Activated effector memory CD4-positive, alpha-beta T cell treated with Interleukin-2 at 50 U/mL for 16 hours (primary cell): Measurements from ENCODE around the gene HIVEP1.
A peak's percentile ranks its signal among the peaks of the same experiment; 100 is the strongest.

Experiments
- DNase-seq: peaks from one replicate; pipeline ENCODE4 v3.0.0-alpha.2; 2020

Gene HIVEP1

DNA sequence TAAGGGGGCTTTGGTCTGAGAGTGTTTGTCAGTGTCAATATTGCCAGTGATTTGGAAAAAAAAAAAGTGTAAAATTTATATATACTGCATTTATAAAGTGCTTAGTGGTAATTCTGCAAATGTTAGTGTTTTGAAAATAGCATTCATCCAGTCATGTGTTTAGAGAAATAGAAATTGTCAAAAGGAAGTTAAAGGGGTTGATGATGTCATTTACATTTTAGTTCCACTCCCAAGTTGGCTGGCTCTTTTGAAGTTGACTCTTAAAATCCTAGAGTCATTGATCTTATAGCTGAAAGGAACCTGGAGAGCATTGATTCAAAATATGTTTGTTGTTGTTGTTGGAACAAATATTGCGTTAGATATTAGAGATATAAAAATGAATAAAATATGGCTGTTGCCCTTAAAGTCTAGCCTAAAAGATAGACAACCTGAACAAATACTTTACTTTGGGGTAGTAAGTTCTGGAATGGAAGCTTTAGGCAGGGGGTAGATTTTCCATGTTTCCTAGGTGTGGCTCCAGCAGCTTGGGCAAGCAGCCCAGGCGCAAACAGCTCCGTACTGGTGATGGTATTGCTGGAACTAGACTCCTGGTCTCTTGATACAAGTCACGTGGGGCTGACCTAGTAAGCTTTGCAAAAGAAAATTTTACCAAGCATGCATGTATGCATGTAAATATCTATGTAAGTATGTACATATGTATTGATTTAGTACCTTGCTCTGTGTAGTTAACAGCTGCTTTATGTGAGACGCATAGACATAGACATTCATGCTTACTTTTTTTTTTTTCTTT, 46.3 kb downstream of the HIVEP1 start:
- no peak for DNase-seq

DNA sequence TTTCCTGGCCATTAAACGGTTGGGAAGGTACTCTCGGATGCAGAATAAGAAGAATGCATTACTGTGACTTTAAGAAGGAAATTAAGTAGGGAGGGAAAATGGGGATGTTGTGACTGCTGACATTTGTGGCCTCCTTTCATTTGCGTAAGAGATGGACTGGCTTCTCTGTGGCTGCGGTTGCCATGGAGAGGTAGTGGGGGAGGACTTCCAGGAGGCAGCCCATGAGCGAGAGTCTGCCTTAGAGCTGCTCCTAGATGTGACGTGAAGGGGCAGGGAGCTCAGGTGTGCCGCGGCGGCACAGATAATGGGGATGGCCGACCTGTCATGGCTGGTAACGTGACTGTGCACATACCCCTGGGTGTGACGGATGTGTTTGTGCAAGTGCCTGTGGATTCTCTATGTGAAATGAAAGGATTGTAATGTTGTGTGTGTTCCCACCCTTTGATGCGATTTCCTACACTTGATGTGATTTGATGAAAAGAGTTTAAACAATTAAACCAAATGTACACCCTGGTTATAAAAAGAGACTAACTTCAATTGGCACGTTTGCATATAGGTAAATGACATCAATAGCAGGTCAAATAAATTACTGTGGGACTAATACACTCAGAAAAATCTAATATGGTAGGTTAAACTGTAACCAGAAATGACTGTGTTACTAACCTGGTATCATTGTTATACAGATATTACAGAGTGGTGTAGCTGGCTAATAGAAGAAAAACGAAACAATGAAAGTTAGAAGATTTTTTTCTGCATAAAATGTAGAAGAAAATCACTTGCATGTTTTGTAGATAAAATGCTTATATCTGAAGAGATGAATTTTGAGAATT, 48.9 kb downstream of the HIVEP1 start:
- peak; percentile 57 for DNase-seq

DNA sequence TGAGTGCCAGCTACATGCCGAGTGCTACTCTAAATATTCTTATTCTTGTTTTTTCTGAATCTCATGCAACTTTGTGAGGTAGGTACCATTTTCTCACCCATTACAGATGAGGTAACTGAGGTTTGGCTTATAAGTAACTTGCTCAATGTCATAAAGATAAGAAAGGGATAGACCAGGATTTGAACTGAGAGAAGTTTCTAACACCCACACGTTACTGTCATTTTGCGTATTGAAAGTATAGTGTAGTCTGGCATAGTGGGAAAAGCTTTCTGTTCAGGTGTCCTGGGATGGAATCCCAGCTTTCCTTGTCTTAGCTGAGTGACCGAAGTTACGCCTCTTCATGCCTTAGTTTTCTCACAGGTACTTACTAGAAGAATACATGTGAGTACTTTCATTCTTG, 50.5 kb downstream of the HIVEP1 start:
- no peak for DNase-seq

DNA sequence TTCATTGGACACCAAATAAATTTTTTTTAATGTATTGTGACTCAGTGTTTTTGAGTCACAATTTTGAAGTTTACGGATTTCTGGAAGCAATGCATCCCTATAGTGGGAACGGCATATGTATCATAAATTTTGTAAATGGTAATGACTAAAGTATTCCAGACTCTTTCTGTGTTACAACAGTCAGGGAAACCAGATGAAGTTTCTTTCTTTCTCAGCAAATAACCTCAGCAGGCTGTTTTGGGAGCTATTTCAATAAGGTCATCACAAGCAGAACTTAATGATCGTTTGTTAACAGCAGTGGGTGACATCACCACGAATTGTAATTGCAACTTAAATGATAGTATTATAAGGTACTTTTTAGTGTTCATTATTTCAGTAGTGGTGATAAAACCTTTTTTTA, 52.0 kb downstream of the HIVEP1 start:
- DNase-seq: no peak

DNA sequence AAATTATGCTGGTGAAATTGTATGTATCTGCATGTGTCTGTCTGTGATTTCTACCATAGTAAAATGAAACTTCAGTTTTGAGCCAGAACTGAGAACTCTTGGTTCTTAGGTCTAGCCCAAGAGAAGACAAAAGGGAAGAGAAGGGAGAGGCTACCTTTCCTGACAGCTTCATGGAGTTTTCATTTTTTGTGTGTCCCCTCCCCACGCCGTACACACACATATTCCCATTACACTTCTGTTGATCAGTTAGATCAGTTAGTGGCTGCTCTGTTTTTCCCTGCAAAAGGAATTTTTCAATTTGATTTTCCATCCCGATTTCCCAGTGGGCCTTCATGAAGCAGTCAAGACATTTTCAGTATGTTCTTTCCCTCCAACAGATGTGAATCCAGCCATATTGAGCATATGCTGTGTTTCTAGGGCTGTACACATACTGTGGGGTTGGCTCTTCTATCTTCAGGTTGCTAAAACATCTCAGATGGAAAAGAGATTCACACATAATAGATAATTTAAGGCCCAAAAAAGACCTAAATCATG, 52.5 kb downstream of the HIVEP1 start:
- no peak for DNase-seq

DNA sequence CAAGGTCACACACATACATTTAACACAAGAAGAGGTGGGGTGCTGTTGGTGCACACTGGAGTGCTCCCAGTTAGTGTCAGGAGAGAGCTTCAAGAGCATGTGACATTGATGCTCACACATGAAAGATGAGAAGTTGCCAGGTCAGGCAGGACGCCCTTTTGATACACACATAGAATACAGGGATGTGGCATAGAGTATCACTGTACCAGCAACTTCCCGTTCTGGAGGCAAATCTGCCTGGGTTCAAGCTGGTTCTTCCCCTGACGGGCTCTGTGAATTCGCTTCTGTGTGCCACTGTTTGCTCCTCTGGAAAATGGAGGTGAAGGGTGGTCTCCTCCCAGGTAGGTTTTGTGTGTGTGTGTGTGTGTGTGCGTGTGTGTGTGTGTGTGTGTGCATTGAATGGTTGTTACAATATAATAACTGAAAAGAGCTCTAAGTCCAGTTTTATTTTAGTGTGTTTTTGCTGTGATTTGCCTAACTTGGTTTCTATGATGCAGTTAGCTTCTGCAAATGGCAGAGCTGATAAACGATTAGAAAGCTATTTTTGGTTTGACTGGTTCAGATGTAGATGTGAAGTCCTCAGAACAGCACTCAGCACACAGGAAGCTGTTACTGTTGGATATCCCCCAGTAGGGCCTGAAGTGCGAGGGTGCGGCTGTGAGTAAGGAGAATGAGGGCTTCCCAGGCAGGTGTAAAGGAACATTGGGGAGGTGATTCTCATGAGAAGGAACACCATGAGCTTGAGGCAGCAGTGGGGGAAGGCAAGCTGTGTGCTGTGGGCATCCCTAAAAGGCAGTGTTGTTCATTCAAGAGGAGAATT, 53.4 kb downstream of the HIVEP1 start:
- no peak for DNase-seq

DNA sequence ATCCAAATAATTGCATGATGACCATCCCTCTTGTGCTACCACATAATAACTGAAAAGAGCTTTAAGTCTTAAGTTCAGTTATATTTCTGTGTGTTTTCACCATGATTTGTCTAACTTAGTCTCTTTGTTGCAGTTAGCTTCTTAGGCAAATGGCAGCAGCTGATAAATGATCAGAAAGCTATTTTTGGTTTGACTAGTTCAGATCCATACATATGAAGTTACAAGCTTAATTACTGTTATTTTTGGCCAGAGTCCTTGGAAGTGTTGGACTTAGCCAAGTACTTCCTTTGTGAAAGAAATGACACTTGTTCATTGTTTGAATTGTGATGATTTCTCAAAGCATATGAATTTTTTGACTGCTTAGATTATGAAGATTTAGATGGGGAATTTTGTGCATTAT, 54.2 kb downstream of the HIVEP1 start:
- DNase-seq: no peak

DNA sequence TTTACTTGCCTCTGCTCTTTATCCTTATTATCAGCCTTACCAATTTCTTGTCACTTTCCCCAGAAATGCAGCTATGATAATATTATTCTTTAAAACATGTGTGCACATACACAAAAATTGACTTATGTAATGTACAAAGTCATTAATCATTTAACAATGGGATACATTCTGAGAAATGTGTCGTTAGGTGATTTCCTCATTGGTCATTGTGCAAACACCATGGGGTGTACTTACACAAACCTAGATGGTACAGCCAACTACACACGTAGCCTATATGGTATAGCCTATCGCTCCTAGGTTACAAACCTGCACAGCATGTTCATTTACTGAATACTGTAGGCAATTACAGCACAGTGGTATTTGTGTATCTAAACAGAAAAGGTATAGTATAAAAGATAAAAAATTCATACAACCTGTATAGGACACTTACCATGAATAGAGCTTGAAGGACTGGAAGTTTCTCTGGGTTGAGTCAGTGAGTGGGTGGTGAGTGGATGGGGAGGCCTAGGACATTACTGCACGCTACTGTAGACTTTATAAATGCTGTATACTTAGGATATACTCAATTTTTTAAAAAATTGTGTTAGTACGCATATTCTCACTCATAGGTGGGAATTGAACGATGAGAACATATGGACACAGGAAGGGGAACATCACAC, 56.9 kb downstream of the HIVEP1 start:
- no peak for DNase-seq

DNA sequence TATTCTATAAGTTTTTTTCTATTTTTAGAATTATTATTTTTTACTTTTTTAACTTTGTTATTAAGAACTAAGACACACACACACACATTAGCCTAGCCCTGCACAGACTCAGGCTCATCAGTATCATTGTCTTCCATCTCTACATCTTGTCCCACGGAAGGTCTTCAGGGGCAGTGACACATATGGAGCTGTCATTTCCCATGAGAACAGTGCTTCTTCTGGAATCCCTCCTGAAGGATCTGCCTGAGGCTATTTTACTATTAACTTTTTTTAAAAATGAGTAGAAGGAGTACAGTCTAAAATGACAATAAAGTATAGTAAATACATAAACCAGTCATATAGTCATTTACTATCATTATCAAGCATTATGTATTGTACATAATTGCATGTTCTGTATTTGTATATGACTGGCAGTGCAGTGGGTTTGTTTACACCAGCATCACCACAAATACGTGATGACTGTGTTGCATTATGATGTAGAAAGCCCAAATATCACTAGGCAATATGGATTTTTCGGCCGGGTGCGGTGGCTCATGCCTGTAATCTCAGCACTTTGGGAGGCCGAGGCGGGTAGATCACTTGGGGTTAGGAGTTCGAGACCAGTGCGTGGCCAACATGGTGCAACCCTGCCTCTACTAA, 57.9 kb downstream of the HIVEP1 start:
- no peak for DNase-seq

DNA sequence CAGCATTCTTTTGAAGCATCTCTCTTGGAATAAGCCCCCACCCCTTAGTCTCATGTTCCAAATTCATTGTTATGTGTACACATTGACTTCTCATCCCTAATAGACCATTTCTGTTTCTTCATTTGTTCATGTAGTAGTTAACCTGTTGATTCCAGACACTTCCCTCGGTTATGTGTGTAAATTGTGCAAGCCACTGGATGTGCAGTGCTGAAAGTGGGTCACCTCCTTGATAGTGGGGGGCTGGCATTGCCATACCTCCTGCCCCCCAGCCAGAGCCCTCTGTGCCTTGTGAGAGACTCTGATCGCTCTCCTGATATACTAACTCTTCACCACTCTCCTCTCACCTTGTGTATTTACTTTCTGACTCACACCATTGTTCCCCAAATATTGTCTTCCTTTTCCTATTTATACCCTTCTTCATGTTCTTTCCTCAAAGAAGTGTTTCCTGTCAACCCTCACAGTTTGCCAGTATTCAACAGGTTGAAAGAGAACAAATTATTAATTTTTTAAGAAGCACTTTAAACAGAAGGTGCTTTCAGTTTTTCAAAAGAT, 59.0 kb downstream of the HIVEP1 start:
- no peak for DNase-seq

DNA sequence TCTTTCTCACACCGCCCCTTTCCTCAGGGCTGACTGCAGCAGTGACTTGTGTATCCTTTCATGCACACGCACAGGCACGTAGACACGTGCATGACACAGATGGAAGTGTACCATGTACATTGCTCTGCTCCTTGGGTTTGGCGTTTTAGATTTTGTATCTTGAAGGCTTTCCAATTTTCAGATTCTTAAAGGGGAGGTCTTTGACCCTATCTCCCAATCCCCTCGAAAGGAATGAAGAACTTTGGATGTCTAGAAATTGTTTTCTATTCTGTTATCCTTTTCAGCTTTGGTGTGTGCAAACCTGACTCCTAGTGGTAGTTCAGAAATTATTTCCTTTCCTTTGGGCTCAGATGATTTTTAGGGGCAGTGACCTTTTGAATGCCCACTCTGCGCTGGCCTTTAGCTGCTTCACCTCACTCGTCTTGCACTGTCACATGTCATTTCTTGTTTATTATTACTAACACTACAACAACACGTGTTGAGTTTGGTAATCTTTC, 63.0 kb downstream of the HIVEP1 start:
- no peak for DNase-seq

DNA sequence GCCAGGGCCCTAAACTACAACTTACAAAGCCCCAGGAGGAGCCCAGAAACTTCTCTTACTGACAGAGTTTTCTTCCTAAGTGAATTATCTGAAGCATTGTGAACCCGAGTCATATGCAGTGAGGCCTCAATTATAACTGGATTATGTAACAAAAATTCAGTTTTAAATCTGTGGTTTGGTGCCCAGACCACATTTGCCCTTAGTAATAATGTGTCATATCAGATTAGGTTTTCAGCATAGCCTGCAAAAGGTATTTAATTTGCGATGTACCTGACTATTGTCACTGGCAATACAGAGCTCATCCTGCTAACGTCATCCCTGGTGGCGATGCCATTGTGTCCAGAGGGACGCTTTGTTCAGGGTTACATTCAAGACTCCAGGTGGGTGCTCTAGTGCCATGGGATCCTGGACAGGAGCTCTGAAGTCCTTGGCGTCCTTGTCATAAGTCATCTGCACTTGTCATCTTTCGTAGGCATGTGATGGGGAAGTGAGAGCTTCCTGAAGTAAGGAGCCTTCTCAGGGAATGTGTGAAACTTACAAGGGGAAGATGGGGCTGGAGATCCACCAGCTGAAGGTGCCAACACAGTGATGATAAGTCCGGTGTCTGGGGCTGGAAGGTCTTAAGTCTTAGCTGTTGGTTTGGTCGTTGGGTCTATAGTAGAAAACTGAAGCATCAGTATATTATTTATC, 65.1 kb downstream of the HIVEP1 start:
- DNase-seq: no peak

DNA sequence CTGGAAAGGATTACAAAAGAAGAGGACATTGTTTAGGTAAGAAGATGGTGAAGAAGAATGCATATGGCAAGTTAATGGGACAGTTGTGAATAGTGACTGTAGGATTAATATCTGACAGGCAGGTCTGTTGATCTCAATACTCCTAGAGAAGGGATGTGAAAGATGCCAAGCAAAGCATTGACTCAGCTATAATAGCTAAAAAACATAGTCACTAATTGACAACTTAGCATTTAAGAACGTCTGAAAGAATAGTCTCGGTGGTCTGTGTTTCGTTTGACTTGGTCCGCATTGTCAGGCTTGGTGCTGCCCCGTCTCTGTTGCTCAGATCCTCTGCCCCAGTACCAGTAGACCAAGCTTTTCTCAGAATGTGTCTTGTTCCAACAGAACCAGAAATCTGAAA, 65.9 kb downstream of the HIVEP1 start:
- DNase-seq: no peak

DNA sequence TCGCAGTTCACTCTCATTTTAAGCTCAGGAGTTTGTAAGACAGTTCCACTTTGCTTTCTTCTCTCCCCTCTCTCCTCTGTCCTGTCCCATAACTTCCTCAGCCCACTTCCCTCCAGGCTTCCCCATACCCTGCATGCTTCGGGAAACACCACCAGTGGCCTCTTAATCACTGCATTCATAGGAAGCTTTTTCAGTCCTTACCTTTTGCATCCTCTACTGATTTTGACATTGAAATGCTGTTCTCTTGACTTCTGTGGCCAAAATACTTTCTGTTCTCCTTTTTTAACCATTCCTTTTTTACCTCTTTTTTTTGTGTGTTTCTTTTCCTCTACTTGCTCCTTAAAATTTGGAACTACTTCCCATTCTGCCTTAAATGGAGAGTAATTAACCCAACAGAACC, 69.7 kb downstream of the HIVEP1 start:
- no peak for DNase-seq

DNA sequence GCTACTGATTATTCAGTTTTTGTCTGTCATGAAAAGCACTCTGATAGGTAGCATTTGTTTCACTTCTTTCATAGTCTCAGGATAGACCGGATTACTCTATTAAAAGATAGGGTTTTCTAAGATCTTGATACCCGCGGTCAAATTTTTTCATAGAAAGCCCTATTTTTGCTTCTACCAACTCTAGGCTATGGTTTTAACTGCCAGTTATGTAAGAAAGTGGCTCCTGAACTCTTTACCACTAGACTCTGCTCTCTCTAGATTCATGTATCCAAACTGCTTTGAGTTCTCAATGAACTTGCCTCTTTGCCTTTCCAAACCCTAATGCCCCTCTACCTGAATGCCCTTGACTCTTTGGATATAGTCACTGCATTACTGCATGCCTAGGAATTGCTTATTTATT, 70.3 kb downstream of the HIVEP1 start:
- DNase-seq: no peak

DNA sequence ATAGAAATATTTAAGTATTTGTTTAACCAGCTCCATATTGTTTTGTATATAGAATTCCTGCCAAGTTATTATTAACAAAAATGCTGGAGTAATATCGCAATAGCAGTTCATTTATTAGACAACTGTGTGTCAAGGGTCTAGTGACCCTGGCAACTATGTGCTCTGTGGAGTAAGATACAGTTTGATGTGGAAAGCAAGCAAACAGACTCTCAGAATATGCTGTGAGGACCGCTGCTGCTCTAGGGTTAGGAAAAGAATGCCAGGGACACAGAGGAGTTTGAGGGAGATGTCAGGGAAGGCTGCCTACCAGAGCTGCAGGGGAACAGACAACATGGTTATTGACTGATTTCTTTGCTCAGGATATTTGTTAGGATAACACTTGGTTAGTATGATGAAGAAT, 71.2 kb downstream of the HIVEP1 start:
- no peak for DNase-seq

DNA sequence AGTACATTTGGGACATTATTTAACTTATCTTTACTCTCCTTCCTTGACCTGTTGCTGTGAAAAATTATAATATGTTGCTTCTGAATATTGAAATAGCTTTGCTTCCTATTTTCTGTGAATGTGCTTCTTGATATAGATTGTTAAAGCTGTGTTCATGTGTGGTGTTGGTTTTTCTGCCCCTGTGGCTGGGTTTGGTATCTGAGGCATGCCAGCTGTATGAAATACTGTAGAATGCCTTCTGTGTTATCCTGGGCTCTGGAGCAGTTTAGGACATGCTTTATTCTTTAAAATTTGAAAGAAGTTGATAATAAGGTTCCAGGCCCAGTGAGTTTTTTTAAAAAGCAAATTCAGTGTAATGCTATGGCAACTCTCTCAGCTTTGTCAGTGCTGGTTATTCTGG, 71.7 kb downstream of the HIVEP1 start:
- DNase-seq: no peak

DNA sequence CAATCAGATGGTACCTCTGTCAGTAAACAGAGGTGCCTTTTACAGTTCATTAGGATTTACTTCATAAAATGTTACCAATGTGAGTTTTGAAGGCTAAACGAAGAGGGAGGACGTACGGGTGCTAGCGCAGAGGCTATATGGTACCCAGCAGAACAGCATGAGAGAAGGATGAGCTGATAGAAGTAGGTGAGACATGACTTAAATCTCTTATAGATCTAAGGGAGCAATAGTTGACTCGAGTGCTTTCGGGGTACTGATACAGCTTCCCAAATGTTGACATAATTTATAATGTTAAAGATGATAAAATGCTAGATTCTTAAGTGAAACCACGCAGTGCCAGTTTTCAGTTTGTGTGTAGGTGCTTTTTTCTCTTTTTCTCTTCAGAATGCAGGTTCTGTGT, 72.6 kb downstream of the HIVEP1 start:
- DNase-seq: no peak

DNA sequence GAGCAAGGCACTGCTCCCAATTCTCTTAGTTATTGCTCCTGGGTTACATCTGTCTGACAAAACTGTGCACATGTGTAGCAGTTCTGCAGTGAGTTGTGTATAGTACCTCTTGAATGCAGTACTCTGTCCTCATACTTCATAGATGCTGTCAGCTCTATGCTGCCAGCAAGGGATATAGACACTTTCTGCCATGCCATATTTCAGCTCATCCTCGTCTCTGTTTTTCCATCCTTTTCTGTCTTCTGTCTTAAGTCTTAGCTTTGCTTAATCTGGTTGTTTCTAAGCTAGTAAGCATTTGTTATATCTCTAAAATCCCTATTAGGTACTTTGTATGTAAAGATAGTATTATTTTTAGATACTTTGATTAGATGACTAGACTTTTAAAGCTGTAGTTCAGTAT, 76.4 kb downstream of the HIVEP1 start:
- DNase-seq: no peak

DNA sequence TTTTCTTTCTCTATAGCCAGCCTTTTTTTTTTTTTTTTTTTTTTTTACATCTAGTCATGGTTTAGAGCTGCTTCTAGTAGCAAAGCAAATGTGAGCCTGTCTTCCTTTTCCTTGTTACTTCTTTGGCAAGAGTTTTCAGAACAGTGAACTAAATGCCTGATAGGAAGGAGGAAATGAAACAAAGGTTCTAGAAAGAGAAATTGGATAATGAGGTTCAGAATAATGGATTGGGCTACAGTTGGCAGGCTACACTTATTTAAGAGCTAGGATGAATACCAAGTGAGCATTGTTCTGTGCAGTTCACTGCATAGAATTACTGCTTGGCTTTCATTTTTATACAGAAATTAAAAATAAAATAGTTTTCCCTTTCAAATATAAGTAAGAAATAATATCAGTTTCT, 78.6 kb downstream of the HIVEP1 start:
- DNase-seq: no peak

DNA sequence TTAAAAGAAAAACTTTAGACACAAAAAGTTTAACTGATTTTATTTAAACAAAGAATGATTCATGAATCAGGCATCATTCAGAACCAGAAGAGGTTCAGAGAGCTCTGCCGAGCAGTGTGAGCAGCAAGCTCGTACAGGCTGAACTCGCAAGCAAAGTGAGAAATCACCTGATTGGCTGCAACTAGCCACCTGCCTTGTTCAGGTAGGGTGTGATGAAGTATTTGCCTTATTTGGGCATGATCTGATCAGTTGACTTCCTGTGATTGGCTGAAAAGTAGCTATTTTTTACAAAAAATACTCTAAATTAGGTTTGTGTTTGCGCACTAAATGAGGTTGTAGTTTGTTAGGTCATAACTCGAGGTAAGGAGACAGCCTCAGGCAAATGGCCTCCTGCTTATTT, 80.7 kb downstream of the HIVEP1 start:
- no peak for DNase-seq
